B cell (primary cell): ENCODE results near the gene RAPGEF5. TPM values are rescaled to one million over a fixed set of nuclear protein-coding genes. Genes with fewer than 3 reads are reported as not detected.

Experiments used
- ATAC-seq: fragments of 200-7000 bp; cut with Tn5 transposase; one replicate; pipeline ENCODE4 v1.10.0; 2021; ENCODE audit warnings: low read depth, mild to moderate bottlenecking, moderate number of reproducible peaks, moderate library complexity
- CTCF ChIA-PET: fragments of 350-600 bp; sonication (Branson Sonifier 250); formaldehyde crosslinking; loops from one replicate; lab custom pipeline; 2021; ENCODE audit warnings: antibody characterized with exemption, inconsistent platforms; lab: Charles Lee
- POLR2A ChIA-PET: fragments of 350-600 bp; sonication (Branson Sonifier 250); formaldehyde crosslinking; loops from one replicate; lab custom pipeline; 2021; ENCODE audit warnings: antibody characterized with exemption; lab: Charles Lee
- DNase-seq: peaks from one replicate; pipeline ENCODE4 v3.0.0; 2013
- H2AFZ ChIP-seq: 2 replicates; pipeline ENCODE4 v1.6.1; 2012; ENCODE audit warnings: mild to moderate bottlenecking, low read depth, low read length; ENCODE audit not compliant: insufficient read depth, poor library complexity, severe bottlenecking
- H3K27ac ChIP-seq, 2 donors: 1 replicate in 1 of 2; 2 replicates in 1 of 2; pipeline ENCODE4 v1.5.1; 2012 to 2013; ENCODE audit warnings: low read length in 2 of 2, mild to moderate bottlenecking in 2 of 2, moderate library complexity in 1 of 2
- H3K27me3 ChIP-seq, 4 experiments: fragments of 200-600 bp in 1 of 4; sonication (generic) in 1 of 4; replicated peaks in 1 of 4; 1 replicate in 2 of 4; 2 replicates in 2 of 4; pipeline versions ENCODE4 v1.6.1 to v1.7.0; 2013 to 2016; ENCODE audit warnings: low read length in 3 of 4, mild to moderate bottlenecking in 2 of 4, mixed read lengths in 1 of 4, moderate library complexity in 1 of 4; ENCODE audit not compliant: insufficient read depth in 4 of 4, control insufficient read depth in 3 of 4; ENCODE audit errors: control extremely low read depth in 1 of 4
- H3K36me3 ChIP-seq, 2 experiments: replicated peaks in 1 of 2; 1 replicate in 1 of 2; 2 replicates in 1 of 2; pipeline versions ENCODE4 v1.6.1 to v1.7.1; 2013; ENCODE audit warnings: low read length in 1 of 2; ENCODE audit not compliant: insufficient read depth in 2 of 2, control insufficient read depth in 1 of 2; ENCODE audit errors: control extremely low read depth in 1 of 2, extremely low read depth in 1 of 2
- H3K4me1 ChIP-seq, 2 donors: fragments of 200-600 bp in 1 of 2; sonication (generic) in 1 of 2; 1 replicate in 1 of 2; 2 replicates in 1 of 2; pipeline versions ENCODE4 v1.5.1 to v1.6.1; 2013 to 2017; ENCODE audit warnings: low read length in 2 of 2; ENCODE audit not compliant: control insufficient read depth in 2 of 2, insufficient read depth in 2 of 2
- H3K4me2 ChIP-seq: replicated peaks from 2 replicates; pipeline ENCODE3; 2012; ENCODE audit warnings: mild to moderate bottlenecking, low read depth, low read length; ENCODE audit not compliant: poor library complexity, severe bottlenecking
- H3K4me3 ChIP-seq, 5 experiments: fragments of 200-600 bp in 1 of 5; sonication (generic) in 1 of 5; 1 replicate in 3 of 5; 2 replicates in 2 of 5; pipeline versions ENCODE4 v1.5.1 to v1.7.0; 2011 to 2016; ENCODE audit warnings: low read length in 4 of 5, mild to moderate bottlenecking in 4 of 5, low read depth in 2 of 5, control low read depth in 1 of 5, moderate library complexity in 1 of 5; ENCODE audit not compliant: insufficient read depth in 1 of 5; ENCODE audit errors: control extremely low read depth in 1 of 5, extremely low read depth in 1 of 5
- H3K79me2 ChIP-seq: fragments of 200-600 bp; sonication (generic); one replicate; pipeline ENCODE4 v1.6.0; 2016; ENCODE audit warnings: low read length; ENCODE audit not compliant: control insufficient read depth, insufficient read depth
- H3K9ac ChIP-seq: fragments of 200-600 bp; sonication (generic); 2 replicates; pipeline ENCODE4 v1.6.1; 2017; ENCODE audit warnings: mild to moderate bottlenecking, low read length, moderate library complexity
- H3K9me3 ChIP-seq, 3 donors: one replicate each; pipeline versions ENCODE4 v1.6.1 to v1.7.1; 2013; ENCODE audit warnings: low read length in 2 of 3; ENCODE audit not compliant: control insufficient read depth in 2 of 3, insufficient read depth in 1 of 3; ENCODE audit errors: control extremely low read depth in 1 of 3
- H4K20me1 ChIP-seq: 2 replicates; pipeline ENCODE4 v1.6.0; 2012; ENCODE audit warnings: mild to moderate bottlenecking, low read length; ENCODE audit not compliant: insufficient read depth, control insufficient read depth, poor library complexity, severe bottlenecking
- H3K27ac Mint-ChIP-seq: one replicate; pipeline ENCODE4 v1.8.0; 2021; ENCODE audit warnings: mixed read lengths
- H3K27me3 Mint-ChIP-seq: one replicate; pipeline ENCODE4 v1.8.0; 2021; ENCODE audit warnings: mixed read lengths
- H3K4me1 Mint-ChIP-seq: one replicate; pipeline ENCODE4 v1.8.0; 2021; ENCODE audit warnings: mixed read lengths
- H3K4me3 Mint-ChIP-seq: one replicate; pipeline ENCODE4 v1.8.0; 2021; ENCODE audit warnings: mixed read lengths
- H3K9me3 Mint-ChIP-seq: one replicate; pipeline ENCODE4 v1.8.0; 2022; ENCODE audit warnings: mixed read lengths; ENCODE audit not compliant: insufficient read depth
- EZH2 ChIP-seq: IDR thresholded peaks from 2 replicates; pipeline ENCODE4 v1.6.1; 2012; ENCODE audit warnings: borderline replicate concordance, low read depth, mild to moderate bottlenecking, moderate library complexity, low read length; ENCODE audit not compliant: insufficient read depth, poor library complexity, severe bottlenecking
- WGBS: methylation state at CpG from one replicate; pipeline ENCODE4 v1.1.5; 2013; ENCODE audit warnings: missing lambda C conversion rate; ENCODE audit not compliant: insufficient coverage; 5-methylcytosine and 5-hydroxymethylcytosine counted together
- intact Hi-C: fragments of 100-400 bp; cut with micrococcal nuclease; formaldehyde crosslinking; loops from one replicate; pipeline ENCODE4 v1.10.0; 2022
- polyA plus RNA-seq: library from polyadenylated mRNA; depleted of rRNA; stranded (reverse); fragments of >200 nt; gene quantifications from 2 replicates; pipeline ENCODE4 v1.2.3, GENCODE V29; 2012
- total RNA-seq, 2 donors: library from RNA; stranded (reverse); fragments of 120-200 nt in 1 of 2; gene quantifications; 1 replicate in 1 of 2; 2 replicates in 1 of 2; pipeline versions ENCODE4 v1.2.3 to v1.2.4, GENCODE V29; 2013 to 2022
- TF ChIP-seq, protein P1 (sequence below): fragments of 200-600 bp; IDR thresholded peaks from one replicate; pipeline ENCODE4 v1.8.0; 2022; ENCODE audit warnings: antibody characterized with exemption, mild to moderate bottlenecking

Gene RAPGEF5
- total and polyA plus RNA-seq, 2 donors (not counting 1 experiment from before 2014, with no cell fraction given) = 1.5 to 37.6 TPM

GRCh38 chr7:22375359-22376048 lies 18.6 kb upstream of the RAPGEF5 start:
- no peaks in the 10 kb centered on the region for H3K4me1 ChIP-seq
- Mint-ChIP-seq H3K4me3 (no peak overlapping the region), H3K9me3 (no peaks in the 10 kb centered on the region), H3K27ac (no peak overlapping the region), H3K27me3 (peaks cover 8% of the 10 kb centered on the region), H3K4me1 (peaks cover 1% of the 10 kb centered on the region)
- H3K27me3 ChIP-seq = no peaks in the 10 kb centered on the region
- intact Hi-C loops = no loop called here
- no peak overlapping the region for H3K27ac ChIP-seq
- H3K9ac ChIP-seq = no peak overlapping the region
- ATAC-seq = no peak
- H3K79me2 ChIP-seq = no peaks in the 10 kb centered on the region
- 100% methylated on average over 1 of the region's 2 CpGs for WGBS
- POLR2A ChIA-PET = no interaction called here
- TF ChIP-seq, protein P1, sequence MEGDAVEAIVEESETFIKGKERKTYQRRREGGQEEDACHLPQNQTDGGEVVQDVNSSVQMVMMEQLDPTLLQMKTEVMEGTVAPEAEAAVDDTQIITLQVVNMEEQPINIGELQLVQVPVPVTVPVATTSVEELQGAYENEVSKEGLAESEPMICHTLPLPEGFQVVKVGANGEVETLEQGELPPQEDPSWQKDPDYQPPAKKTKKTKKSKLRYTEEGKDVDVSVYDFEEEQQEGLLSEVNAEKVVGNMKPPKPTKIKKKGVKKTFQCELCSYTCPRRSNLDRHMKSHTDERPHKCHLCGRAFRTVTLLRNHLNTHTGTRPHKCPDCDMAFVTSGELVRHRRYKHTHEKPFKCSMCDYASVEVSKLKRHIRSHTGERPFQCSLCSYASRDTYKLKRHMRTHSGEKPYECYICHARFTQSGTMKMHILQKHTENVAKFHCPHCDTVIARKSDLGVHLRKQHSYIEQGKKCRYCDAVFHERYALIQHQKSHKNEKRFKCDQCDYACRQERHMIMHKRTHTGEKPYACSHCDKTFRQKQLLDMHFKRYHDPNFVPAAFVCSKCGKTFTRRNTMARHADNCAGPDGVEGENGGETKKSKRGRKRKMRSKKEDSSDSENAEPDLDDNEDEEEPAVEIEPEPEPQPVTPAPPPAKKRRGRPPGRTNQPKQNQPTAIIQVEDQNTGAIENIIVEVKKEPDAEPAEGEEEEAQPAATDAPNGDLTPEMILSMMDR = no peak
- TF ChIP-seq EZH2 = no peak
- DNase-seq = no peak
- H3K4me2 ChIP-seq = no peak overlapping the region
- CTCF ChIA-PET = no interaction called here
- no peak overlapping the region for H2AFZ ChIP-seq
- H3K4me3 ChIP-seq = no peak overlapping the region
- no peaks in the 10 kb centered on the region for H4K20me1 ChIP-seq
- H3K36me3 ChIP-seq = no peaks in the 10 kb centered on the region
- no peaks in the 10 kb centered on the region for H3K9me3 ChIP-seq

- CTCF ChIA-PET = interaction anchor here (0.6 to 0.8 kb wide), 2 partner anchors 47 to 1165 kb away, joined by 3 read pairs; no protein-coding TSS in a partner anchor
- Mint-ChIP-seq H3K27me3 (peaks cover 3% of the 10 kb centered on the region), H3K4me3 (no peak overlapping the region), H3K27ac (no peak overlapping the region), H3K9me3 (no peaks in the 10 kb centered on the region), H3K4me1 (peaks cover 1% of the 10 kb centered on the region)
- no peaks in the 10 kb centered on the region for H3K36me3 ChIP-seq
- H3K4me3 ChIP-seq = no peak overlapping the region
- no peaks in the 10 kb centered on the region for H3K4me1 ChIP-seq
- WGBS = 100% methylated on average over 2 of the region's 2 CpGs
- no peak for ATAC-seq
- no peak overlapping the region for H3K27ac ChIP-seq
- H3K4me2 ChIP-seq = no peak overlapping the region
- no peak for DNase-seq
- H3K27me3 ChIP-seq = no peaks in the 10 kb centered on the region
- no peak overlapping the region for H3K9ac ChIP-seq
- TF ChIP-seq, protein P1 = no peak
- no peak for TF ChIP-seq EZH2
- no peak overlapping the region for H2AFZ ChIP-seq
- no peaks in the 10 kb centered on the region for H3K79me2 ChIP-seq
- no peaks in the 10 kb centered on the region for H4K20me1 ChIP-seq
- H3K9me3 ChIP-seq = no peaks in the 10 kb centered on the region
- intact Hi-C loops = no loop called here
- POLR2A ChIA-PET = no interaction called here
These were observed 17.0 kb upstream of the RAPGEF5 start for GRCh38 chr7:22373911-22374310.
